ENCODE data around the gene MNS1. TPM values are rescaled to one million over a fixed set of nuclear protein-coding genes. Genes with fewer than 3 reads are reported as not detected.

Gene MNS1
- total RNA-seq, 1 donor from 2014 or later = 0.86 TPM

- no peak for DNase-seq (ENCODE audit: low read depth)
- Histone ChIP-seq H3K27ac (ENCODE audit: low read depth, low read length) (no peak overlapping the region), H4K20me1 (ENCODE audit: insufficient read depth, low read length) (no peaks in the 10 kb centered on the region), H3K4me1 (ENCODE audit: insufficient read depth, low read length) (no peaks in the 10 kb centered on the region), H2AFZ (ENCODE audit: low read depth, low read length) (no peak overlapping the region), H3K27me3 (ENCODE audit: insufficient read depth, low read length) (no peaks in the 10 kb centered on the region), H3K9ac (ENCODE audit: low read length) (no peak overlapping the region), H3K4me3 (ENCODE audit: insufficient read depth, low read depth, low read length) (no peak overlapping the region), H3K4me2 (ENCODE audit: low read length) (no peak overlapping the region), H3K9me3 (ENCODE audit: insufficient read depth, low read depth, low read length) (no peaks in the 10 kb centered on the region), H3K36me3 (ENCODE audit: insufficient read depth, low read length) (no peaks in the 10 kb centered on the region), H3K79me2 (ENCODE audit: insufficient read depth, low read length) (no peaks in the 10 kb centered on the region)
- no peaks in the 10 kb centered on the region for H3K36me3 Mint-ChIP-seq (ENCODE audit: low read depth, unreplicated experiment)
- no peak overlapping the region for H3K27ac Mint-ChIP-seq (ENCODE audit: unreplicated experiment)
- TF ChIP-seq EZH2 (IDR thresholded peaks at IDR 0.05; ENCODE audit: insufficient read depth, low read length) = no peak
- TF ChIP-seq, protein P1, sequence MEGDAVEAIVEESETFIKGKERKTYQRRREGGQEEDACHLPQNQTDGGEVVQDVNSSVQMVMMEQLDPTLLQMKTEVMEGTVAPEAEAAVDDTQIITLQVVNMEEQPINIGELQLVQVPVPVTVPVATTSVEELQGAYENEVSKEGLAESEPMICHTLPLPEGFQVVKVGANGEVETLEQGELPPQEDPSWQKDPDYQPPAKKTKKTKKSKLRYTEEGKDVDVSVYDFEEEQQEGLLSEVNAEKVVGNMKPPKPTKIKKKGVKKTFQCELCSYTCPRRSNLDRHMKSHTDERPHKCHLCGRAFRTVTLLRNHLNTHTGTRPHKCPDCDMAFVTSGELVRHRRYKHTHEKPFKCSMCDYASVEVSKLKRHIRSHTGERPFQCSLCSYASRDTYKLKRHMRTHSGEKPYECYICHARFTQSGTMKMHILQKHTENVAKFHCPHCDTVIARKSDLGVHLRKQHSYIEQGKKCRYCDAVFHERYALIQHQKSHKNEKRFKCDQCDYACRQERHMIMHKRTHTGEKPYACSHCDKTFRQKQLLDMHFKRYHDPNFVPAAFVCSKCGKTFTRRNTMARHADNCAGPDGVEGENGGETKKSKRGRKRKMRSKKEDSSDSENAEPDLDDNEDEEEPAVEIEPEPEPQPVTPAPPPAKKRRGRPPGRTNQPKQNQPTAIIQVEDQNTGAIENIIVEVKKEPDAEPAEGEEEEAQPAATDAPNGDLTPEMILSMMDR (IDR thresholded peaks at IDR 0.05; ENCODE audit: insufficient read depth, low read depth, low read length) = no peak
- H3K4me1 Mint-ChIP-seq (ENCODE audit: low read depth, unreplicated experiment) = peaks cover 5% of the 10 kb centered on the region
- no peak overlapping the region for H3K4me3 Mint-ChIP-seq (ENCODE audit: unreplicated experiment)
- H3K9me3 Mint-ChIP-seq (ENCODE audit: unreplicated experiment) = no peaks in the 10 kb centered on the region
- FAIRE-seq = no peak
- H3K27me3 Mint-ChIP-seq (ENCODE audit: low read depth, unreplicated experiment) = no peaks in the 10 kb centered on the region
Measured at GRCh38 chr15:56454836-56455235, 10.1 kb downstream of the MNS1 start.

DNA sequence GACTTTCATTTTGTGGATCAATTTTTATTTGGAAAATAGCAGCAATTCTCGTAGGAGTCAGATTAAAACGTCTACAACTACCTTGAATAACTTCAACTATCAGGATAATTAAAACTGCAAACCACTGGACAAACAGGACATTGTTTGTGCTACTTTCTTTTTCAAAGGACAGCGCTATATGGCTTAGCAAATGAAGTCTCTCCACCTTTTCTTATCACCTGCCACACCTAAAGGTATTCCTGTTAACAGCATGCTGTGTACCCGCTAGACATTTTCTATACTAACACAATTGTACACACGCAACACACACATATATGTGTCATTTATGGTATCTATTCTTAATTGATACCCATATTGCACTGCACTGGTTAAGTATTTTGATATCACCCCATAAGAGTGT is 19.2 kb downstream of the MNS1 start:
- Mint-ChIP-seq H3K36me3 (ENCODE audit: low read depth, unreplicated experiment) (peaks cover 4% of the 10 kb centered on the region), H3K27me3 (ENCODE audit: low read depth, unreplicated experiment) (no peaks in the 10 kb centered on the region), H3K9me3 (ENCODE audit: unreplicated experiment) (no peaks in the 10 kb centered on the region), H3K4me3 (ENCODE audit: unreplicated experiment) (no peak overlapping the region), H3K4me1 (ENCODE audit: low read depth, unreplicated experiment) (no peaks in the 10 kb centered on the region), H3K27ac (ENCODE audit: unreplicated experiment) (no peak overlapping the region)
- H3K9me3 ChIP-seq (ENCODE audit: insufficient read depth, low read depth, low read length) = no peaks in the 10 kb centered on the region
- H3K4me3 ChIP-seq (ENCODE audit: insufficient read depth, low read depth, low read length) = no peak overlapping the region
- TF ChIP-seq EZH2 (IDR thresholded peaks at IDR 0.05; ENCODE audit: insufficient read depth, low read length) = no peak
- TF ChIP-seq, protein P1 (IDR thresholded peaks at IDR 0.05; ENCODE audit: insufficient read depth, low read depth, low read length) = no peak
- no peaks in the 10 kb centered on the region for H3K27me3 ChIP-seq (ENCODE audit: insufficient read depth, low read length)
- no peak overlapping the region for H3K4me2 ChIP-seq (ENCODE audit: low read length)
- H3K27ac ChIP-seq (ENCODE audit: low read depth, low read length) = no peak overlapping the region
- no peak for FAIRE-seq
- H3K4me1 ChIP-seq (ENCODE audit: insufficient read depth, low read length) = no peaks in the 10 kb centered on the region
- no peak overlapping the region for H3K9ac ChIP-seq (ENCODE audit: low read length)
- H3K79me2 ChIP-seq (ENCODE audit: insufficient read depth, low read length) = no peaks in the 10 kb centered on the region
- DNase-seq (ENCODE audit: low read depth) = no peak
- no peaks in the 10 kb centered on the region for H3K36me3 ChIP-seq (ENCODE audit: insufficient read depth, low read length)
- H4K20me1 ChIP-seq (ENCODE audit: insufficient read depth, low read length) = no peaks in the 10 kb centered on the region
- no peak overlapping the region for H2AFZ ChIP-seq (ENCODE audit: low read depth, low read length)

GRCh38 chr15:56442354-56442753 is 22.6 kb downstream of the MNS1 start:
- Mint-ChIP-seq H3K27ac (ENCODE audit: unreplicated experiment) (no peak overlapping the region), H3K4me3 (ENCODE audit: unreplicated experiment) (no peak overlapping the region), H3K9me3 (ENCODE audit: unreplicated experiment) (peaks cover 3% of the 10 kb centered on the region), H3K36me3 (ENCODE audit: low read depth, unreplicated experiment) (peaks cover 4% of the 10 kb centered on the region), H3K4me1 (ENCODE audit: low read depth, unreplicated experiment) (no peaks in the 10 kb centered on the region), H3K27me3 (ENCODE audit: low read depth, unreplicated experiment) (no peaks in the 10 kb centered on the region)
- Histone ChIP-seq H3K9me3 (ENCODE audit: insufficient read depth, low read depth, low read length) (no peaks in the 10 kb centered on the region), H3K4me1 (ENCODE audit: insufficient read depth, low read length) (no peaks in the 10 kb centered on the region), H3K79me2 (ENCODE audit: insufficient read depth, low read length) (no peaks in the 10 kb centered on the region), H2AFZ (ENCODE audit: low read depth, low read length) (no peak overlapping the region), H3K9ac (ENCODE audit: low read length) (no peak overlapping the region), H4K20me1 (ENCODE audit: insufficient read depth, low read length) (no peaks in the 10 kb centered on the region), H3K4me2 (ENCODE audit: low read length) (no peak overlapping the region), H3K36me3 (ENCODE audit: insufficient read depth, low read length) (no peaks in the 10 kb centered on the region), H3K4me3 (ENCODE audit: insufficient read depth, low read depth, low read length) (no peak overlapping the region), H3K27me3 (ENCODE audit: insufficient read depth, low read length) (no peaks in the 10 kb centered on the region), H3K27ac (ENCODE audit: low read depth, low read length) (no peak overlapping the region)
- TF ChIP-seq, protein P1 (IDR thresholded peaks at IDR 0.05; ENCODE audit: insufficient read depth, low read depth, low read length) = no peak
- no peak for TF ChIP-seq EZH2 (IDR thresholded peaks at IDR 0.05; ENCODE audit: insufficient read depth, low read length)
- DNase-seq (ENCODE audit: low read depth) (no peak), FAIRE-seq (no peak)
